H9 (cell line): ENCODE results near the gene FDPS. TPM values are rescaled to one million over a fixed set of nuclear protein-coding genes. Genes with fewer than 3 reads are reported as not detected.
A peak's percentile ranks its signal among the peaks of the same experiment; 100 is the strongest.

Source experiments
- DNase-seq: peaks from one replicate; pipeline ENCODE4 v3.0.0-alpha.2; 2017
- H2AFZ ChIP-seq: one replicate; pipeline ENCODE4 v1.6.1; 2013; ENCODE audit warnings: mild to moderate bottlenecking, low read length, control low read depth, moderate library complexity
- H2AK5ac ChIP-seq: 2 replicates; pipeline ENCODE4 v1.6.1; 2013; ENCODE audit warnings: low read length, control low read depth, mixed read lengths; ENCODE audit not compliant: insufficient read length
- H2BK120ac ChIP-seq: one replicate; pipeline ENCODE4 v1.6.1; 2013; ENCODE audit warnings: low read depth, mild to moderate bottlenecking, low read length, control low read depth, inconsistent platforms; ENCODE audit not compliant: poor library complexity, severe bottlenecking
- H2BK12ac ChIP-seq: 2 replicates; pipeline ENCODE4 v1.6.1; 2013; ENCODE audit warnings: low read length, control low read depth, mixed read lengths, low read depth; ENCODE audit not compliant: insufficient read length
- H2BK15ac ChIP-seq: 2 replicates; pipeline ENCODE4 v1.6.1; 2013; ENCODE audit warnings: low read depth, low read length, control low read depth
- H2BK20ac ChIP-seq: one replicate; pipeline ENCODE4 v1.6.1; 2013; ENCODE audit warnings: low read depth, mild to moderate bottlenecking, low read length, control low read depth, inconsistent platforms; ENCODE audit not compliant: poor library complexity, severe bottlenecking
- H2BK5ac ChIP-seq: 2 replicates; pipeline ENCODE4 v1.6.1; 2013; ENCODE audit warnings: low read length, control low read depth, mixed read lengths; ENCODE audit not compliant: insufficient read length
- H3K14ac ChIP-seq: 2 replicates; pipeline ENCODE4 v1.6.1; 2013; ENCODE audit warnings: low read length, control low read depth; ENCODE audit not compliant: insufficient read depth
- H3K18ac ChIP-seq: 2 replicates; pipeline ENCODE4 v1.6.1; 2013; ENCODE audit warnings: low read depth, mild to moderate bottlenecking, mixed read lengths, low read length, control low read depth; ENCODE audit not compliant: insufficient read length
- H3K23ac ChIP-seq: 2 replicates; pipeline ENCODE4 v1.6.1; 2013; ENCODE audit warnings: low read length, control low read depth, mixed read lengths, low read depth; ENCODE audit not compliant: insufficient read length
- H3K23me2 ChIP-seq: 2 replicates; pipeline ENCODE4 v1.6.1; 2013; ENCODE audit warnings: low read depth, mild to moderate bottlenecking, mixed read lengths, low read length, control low read depth; ENCODE audit not compliant: insufficient read length, poor library complexity, severe bottlenecking
- H3K27ac ChIP-seq: 2 replicates; pipeline ENCODE4 v1.5.1; 2013; ENCODE audit warnings: low read length, control low read depth, mixed read lengths, low read depth; ENCODE audit not compliant: insufficient read length
- H3K27me3 ChIP-seq: 2 replicates; pipeline ENCODE4 v1.6.1; 2013; ENCODE audit warnings: low read length, control low read depth, inconsistent platforms; ENCODE audit not compliant: insufficient read depth
- H3K4ac ChIP-seq: 2 replicates; pipeline ENCODE4 v1.6.1; 2013; ENCODE audit warnings: low read depth, mild to moderate bottlenecking, control low read depth, inconsistent platforms, low read length, moderate library complexity
- H3K4me1 ChIP-seq: 2 replicates; pipeline ENCODE4 v1.6.1; 2013; ENCODE audit warnings: low read length, control low read depth, inconsistent platforms; ENCODE audit not compliant: insufficient read depth
- H3K4me2 ChIP-seq: 2 replicates; pipeline ENCODE4 v1.6.1; 2013; ENCODE audit warnings: low read length, control low read depth, mixed read lengths; ENCODE audit not compliant: insufficient read length, insufficient read depth
- H3K56ac ChIP-seq: 2 replicates; pipeline ENCODE4 v1.6.1; 2013; ENCODE audit warnings: low read depth, mild to moderate bottlenecking, mixed read lengths, low read length, control low read depth; ENCODE audit not compliant: insufficient read length
- H3K79me1 ChIP-seq: 2 replicates; pipeline ENCODE4 v1.6.1; 2013; ENCODE audit warnings: low read depth, mild to moderate bottlenecking, moderate library complexity, low read length, control low read depth, inconsistent platforms; ENCODE audit not compliant: insufficient read depth, poor library complexity, severe bottlenecking
- H3K79me2 ChIP-seq: 2 replicates; pipeline ENCODE4 v1.6.1; 2013; ENCODE audit warnings: low read length, control low read depth, inconsistent platforms; ENCODE audit not compliant: insufficient read depth
- H3K9ac ChIP-seq: 2 replicates; pipeline ENCODE4 v1.6.1; 2013; ENCODE audit warnings: low read length, control low read depth, mixed read lengths; ENCODE audit not compliant: insufficient read length; ENCODE audit errors: extremely low read depth
- H3K9me3 ChIP-seq: one replicate; pipeline ENCODE4 v1.6.1; 2013; ENCODE audit warnings: low read depth, low read length, inconsistent platforms; ENCODE audit not compliant: control insufficient read depth
- H3T11ph ChIP-seq: one replicate; pipeline ENCODE4 v1.6.1; 2013; ENCODE audit warnings: mild to moderate bottlenecking, low read length, control low read depth, inconsistent platforms
- H4K20me1 ChIP-seq: one replicate; pipeline ENCODE4 v1.6.1; 2013; ENCODE audit not compliant: control insufficient read depth, insufficient read length, insufficient read depth
- H4K5ac ChIP-seq: 2 replicates; pipeline ENCODE4 v1.6.1; 2013; ENCODE audit warnings: low read depth, mild to moderate bottlenecking, mixed read lengths, low read length, control low read depth; ENCODE audit not compliant: insufficient read length
- H4K8ac ChIP-seq: replicated peaks from 2 replicates; pipeline ENCODE4 v1.6.1; 2013; ENCODE audit warnings: low read length, control low read depth, mixed read lengths, low read depth; ENCODE audit not compliant: insufficient read length
- H4K91ac ChIP-seq: 2 replicates; pipeline ENCODE4 v1.6.1; 2013; ENCODE audit warnings: low read depth, mild to moderate bottlenecking, moderate library complexity, mixed read lengths, low read length, control low read depth; ENCODE audit not compliant: insufficient read length
- H3K27ac Mint-ChIP-seq, 3 experiments: 2 replicates in 2 of 3; 3 replicates in 1 of 3; pipeline ENCODE4 v1.8.0; 2020 to 2021; ENCODE audit warnings: mixed read lengths in 3 of 3, mild to moderate bottlenecking in 1 of 3, moderate library complexity in 1 of 3
- H3K27me3 Mint-ChIP-seq: 2 replicates; pipeline ENCODE4 v1.8.0; 2021; ENCODE audit warnings: low read depth, mild to moderate bottlenecking, moderate library complexity, mixed read lengths
- H3K36me3 Mint-ChIP-seq, 3 experiments: 2 replicates in 2 of 3; 3 replicates in 1 of 3; pipeline ENCODE4 v1.8.0; 2020 to 2021; ENCODE audit warnings: low read depth in 3 of 3, mixed read lengths in 3 of 3; ENCODE audit not compliant: insufficient read depth in 1 of 3
- H3K4me1 Mint-ChIP-seq, 2 experiments: 2 replicates each; pipeline ENCODE4 v1.8.0; 2020; ENCODE audit warnings: mixed read lengths in 2 of 2
- H3K4me3 Mint-ChIP-seq, 2 experiments: 2 replicates in 1 of 2; 3 replicates in 1 of 2; pipeline ENCODE4 v1.8.0; 2020 to 2021; ENCODE audit warnings: mild to moderate bottlenecking in 2 of 2, mixed read lengths in 2 of 2, moderate library complexity in 1 of 2
- H3K9me3 Mint-ChIP-seq, 2 experiments: 2 replicates in 1 of 2; 3 replicates in 1 of 2; pipeline ENCODE4 v1.8.0; 2020; ENCODE audit warnings: mild to moderate bottlenecking in 2 of 2, mixed read lengths in 2 of 2, moderate library complexity in 1 of 2
- CTCF ChIP-seq: fragments of 200-600 bp; sonication (generic); conservative IDR thresholded peaks from 3 replicates; pipeline ENCODE4 v1.8.0; 2021; ENCODE audit warnings: antibody characterized with exemption, mild to moderate bottlenecking
- WGBS: extraction: QIAGEN DNeasy Blood & Tissue Kit; methylation state at CpG from one replicate; pipeline ENCODE4 v1.1.7; 2013; ENCODE audit warnings: missing lambda C conversion rate, low lambda C conversion rate, mixed read lengths; ENCODE audit not compliant: insufficient read length; ENCODE audit errors: extremely low coverage; 5-methylcytosine and 5-hydroxymethylcytosine counted together
- total RNA-seq: library from RNA; stranded (reverse); gene quantifications from 2 replicates; pipeline ENCODE4 v1.2.1, GENCODE V29; 2021

The FDPS gene
- total RNA-seq, 1 experiment from 2014 or later: 273 TPM

- Histone ChIP-seq H3T11ph (no peak overlapping the region), H3K27ac (no peak overlapping the region), H3K27me3 (no peaks in the 10 kb centered on the region), H3K9me3 (no peaks in the 10 kb centered on the region), H2BK12ac (no peak overlapping the region), H3K79me1 (no peaks in the 10 kb centered on the region), H4K91ac (no peak overlapping the region), H2BK20ac (no peak overlapping the region), H4K8ac (no peak overlapping the region), H2BK15ac (no peak overlapping the region; the same call in 1 of the 2 replicates), H3K9ac (no peak overlapping the region), H3K4ac (no peak overlapping the region), H3K4me1 (no peaks in the 10 kb centered on the region), H3K79me2 (no peaks in the 10 kb centered on the region), H4K5ac (no peak overlapping the region), H3K18ac (no peak overlapping the region), H3K23ac (no peak overlapping the region), H3K4me2 (no peak overlapping the region), H3K14ac (no peak overlapping the region), H3K23me2 (peaks cover 3% of the 10 kb centered on the region), H2AK5ac (no peak overlapping the region), H4K20me1 (no peaks in the 10 kb centered on the region), H2AFZ (no peak overlapping the region), H3K56ac (no peak overlapping the region), H2BK120ac (no peak overlapping the region), H2BK5ac (no peak overlapping the region)
- WGBS: no CpG with 5 or more reads among the region's 12 CpGs
- DNase-seq: no peak
- Mint-ChIP-seq H3K4me1 (peaks cover 2 to 5% of the 10 kb centered on the region in 2 experiments), H3K27ac (peak overlapping the region in 1 of 3 experiments; percentile 21; a peak in 1 of 7 replicates), H3K4me3 (no peak overlapping the region), H3K9me3 (no peaks in the 10 kb centered on the region), H3K27me3 (no peaks in the 10 kb centered on the region), H3K36me3 (peaks cover 4 to 12% (median 8%) of the 10 kb centered on the region in 3 experiments; a peak in 5 of 7 replicates)
- no peak for TF ChIP-seq CTCF
These were observed 24.2 kb upstream of the FDPS start for GRCh38 chr1:155284476-155284875.
